ENCODE results near the gene ALDOA.

ALDOA gene

DNA sequence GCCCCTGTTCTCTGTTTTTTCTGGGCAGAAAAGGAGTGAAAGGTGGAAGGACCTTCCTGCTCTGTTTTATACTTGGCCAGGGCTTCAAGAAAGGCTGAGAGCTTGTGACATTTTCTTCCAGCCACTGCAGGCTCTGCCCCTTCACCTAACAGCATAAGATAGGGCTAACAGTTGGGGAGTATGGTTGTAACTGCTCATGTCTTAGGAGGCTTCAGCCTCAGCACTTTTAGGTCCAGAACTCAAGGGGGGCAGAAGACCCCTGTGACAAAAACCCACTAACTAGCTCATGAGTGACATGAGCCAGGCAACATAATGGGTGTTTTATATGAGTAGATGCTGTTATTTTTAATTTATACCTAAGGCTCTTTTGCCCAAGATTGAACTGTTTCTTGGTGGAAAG is 4.9 kb downstream of the ALDOA start:
- no peak for DNase-seq

DNA sequence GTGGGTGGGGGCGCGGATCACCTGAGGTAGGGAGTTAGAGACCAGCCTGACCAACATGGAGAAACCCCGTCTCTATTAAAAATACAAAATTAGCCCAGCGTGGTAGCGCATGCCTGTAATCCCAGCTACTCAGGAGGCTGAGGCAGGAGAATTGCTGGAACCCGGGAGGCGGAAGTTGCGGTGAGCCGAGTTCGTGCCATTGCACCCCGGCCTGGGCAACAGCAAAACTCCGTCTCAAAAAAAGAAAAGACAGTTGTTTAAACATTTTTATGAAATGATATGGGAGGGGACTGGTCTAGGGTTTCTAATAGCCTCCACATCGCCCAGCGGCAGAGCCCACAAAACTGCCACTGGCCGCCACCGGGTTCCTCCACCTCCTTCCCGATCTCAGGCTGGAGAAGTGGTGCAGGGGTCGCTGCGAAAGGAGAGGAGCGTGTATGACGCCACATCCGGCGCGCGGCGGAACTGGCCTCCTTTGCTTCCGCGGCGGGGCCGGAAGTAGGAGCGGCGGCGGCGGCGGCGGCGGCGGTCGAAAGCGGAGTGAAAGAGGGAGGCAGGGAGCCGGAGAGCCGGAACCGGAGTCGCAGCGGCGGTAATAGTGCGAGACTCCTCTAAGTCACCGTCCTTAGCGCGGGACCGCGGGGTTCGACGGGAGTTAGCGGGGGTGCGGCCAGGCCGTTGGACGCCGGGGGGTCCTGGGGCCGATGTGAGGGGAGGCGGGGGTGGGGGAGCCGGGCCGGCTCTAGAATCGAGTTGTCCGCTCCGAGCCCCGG is 10.1 kb downstream of the ALDOA start, which contains the start of gene PPP4C:
Gene PPP4C (plus strand): TSS at position 492 of the 773 bp plus-strand sequence. CDS start 384 bp downstream, outside the sequence.
- peak; percentile 93 to 94 for DNase-seq

DNA sequence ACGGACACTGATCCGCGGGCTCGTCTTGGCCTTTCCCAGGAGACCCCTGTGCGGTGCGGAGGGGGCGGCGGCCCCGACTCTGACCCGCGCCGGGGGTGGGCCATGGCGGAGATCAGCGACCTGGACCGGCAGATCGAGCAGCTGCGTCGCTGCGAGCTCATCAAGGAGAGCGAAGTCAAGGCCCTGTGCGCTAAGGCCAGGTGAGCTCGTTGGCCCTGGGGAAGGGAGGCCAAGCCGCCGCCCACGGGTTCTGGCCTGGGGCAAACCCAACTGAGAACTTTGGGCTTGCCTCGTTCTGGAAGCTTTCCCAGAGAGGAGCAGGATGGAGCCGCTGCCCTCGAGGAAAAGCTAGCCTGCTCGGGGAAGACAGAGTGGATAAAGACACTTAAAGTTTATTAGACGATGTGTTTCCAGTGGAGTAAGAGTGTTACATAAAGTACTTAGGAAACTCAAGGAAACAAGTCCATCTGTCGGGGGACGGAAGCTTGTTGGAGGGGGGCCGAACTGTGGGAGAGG is 10.8 kb downstream of the ALDOA start:
- no peak for DNase-seq

DNA sequence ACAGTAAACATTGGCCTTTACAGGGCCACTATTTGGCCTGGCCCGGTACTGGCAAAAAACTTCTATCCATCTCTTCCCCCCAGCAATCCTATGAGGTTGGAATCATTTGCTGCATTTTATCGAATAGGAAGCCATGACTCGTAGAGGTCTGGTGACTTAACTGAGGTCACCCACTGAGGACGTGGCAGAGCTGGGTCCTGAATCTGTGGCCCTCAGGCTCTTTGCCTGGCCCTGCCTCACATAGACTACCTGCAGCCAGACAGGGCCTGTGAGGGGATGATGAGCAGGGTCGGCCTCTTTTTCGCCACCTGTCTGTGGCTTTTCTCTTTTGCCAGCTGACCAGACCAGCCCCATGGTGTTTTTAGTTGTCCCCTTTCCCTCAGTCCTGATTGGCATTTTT is 12.1 kb downstream of the ALDOA start:
- no peak for DNase-seq

DNA sequence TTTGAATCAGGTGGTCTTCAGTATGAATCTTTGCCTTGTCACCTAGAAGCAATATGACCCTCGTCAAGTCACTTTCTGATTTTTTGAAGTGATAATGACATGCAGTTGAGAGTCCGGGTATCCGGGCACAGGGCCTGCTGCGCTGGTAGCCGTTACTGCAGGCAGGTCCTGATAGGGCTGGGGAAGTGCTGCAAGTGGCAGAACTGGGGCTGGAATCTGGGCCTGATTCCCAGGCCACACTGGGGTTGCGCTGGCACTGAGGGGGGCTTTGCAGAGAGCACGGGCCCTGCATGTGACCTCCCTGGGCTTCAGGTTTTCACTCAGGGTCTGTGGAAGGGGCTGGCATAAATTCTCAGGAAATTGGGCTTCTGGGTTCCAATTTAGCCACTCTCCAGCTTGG is 13.2 kb downstream of the ALDOA start:
- DNase-seq = no peak

DNA sequence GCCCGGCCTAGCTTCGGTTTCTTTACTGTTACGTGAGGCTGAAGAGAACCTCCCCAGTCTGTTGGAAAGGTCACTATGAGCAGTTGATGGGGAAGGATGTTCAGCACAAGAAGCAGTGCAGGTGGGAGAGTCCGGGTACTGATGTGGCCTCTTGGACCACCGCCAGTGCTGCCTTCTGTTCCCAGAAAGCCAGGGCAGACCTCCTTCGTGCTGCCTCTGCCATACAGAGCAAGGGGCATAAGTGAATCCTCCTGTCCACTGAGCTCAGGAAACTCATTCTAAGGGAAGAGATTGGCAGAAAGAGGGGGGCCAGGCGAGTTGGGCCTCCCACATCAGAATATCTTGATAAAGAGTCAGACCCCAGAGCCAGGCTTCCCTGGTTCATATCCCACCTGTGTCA is 13.9 kb downstream of the ALDOA start:
- no peak for DNase-seq

DNA sequence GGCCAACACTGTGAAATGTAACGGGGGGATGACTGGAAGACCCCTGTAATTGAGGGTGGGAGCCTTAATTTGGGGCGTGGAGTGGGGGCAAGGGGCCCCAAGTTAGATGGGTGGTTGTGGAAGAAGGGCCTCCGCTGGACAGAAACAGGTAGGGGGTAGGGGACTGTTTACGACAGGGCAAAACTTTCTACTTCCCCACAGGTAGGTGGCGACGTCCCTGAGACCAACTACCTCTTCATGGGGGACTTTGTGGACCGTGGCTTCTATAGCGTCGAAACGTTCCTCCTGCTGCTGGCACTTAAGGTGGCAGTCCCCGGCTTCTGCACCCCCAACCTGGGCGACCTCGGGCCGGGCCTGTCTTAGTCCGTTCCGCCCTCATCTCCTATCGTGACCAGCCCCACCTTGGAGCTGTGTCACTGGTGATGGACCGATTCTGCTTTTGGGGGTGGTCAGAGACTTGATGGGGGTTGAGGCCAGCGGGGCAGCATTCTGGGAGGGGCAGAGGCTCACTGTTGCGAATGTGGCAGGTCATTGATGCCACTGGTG is 17.1 kb downstream of the ALDOA start:
- DNase-seq = no peak

DNA sequence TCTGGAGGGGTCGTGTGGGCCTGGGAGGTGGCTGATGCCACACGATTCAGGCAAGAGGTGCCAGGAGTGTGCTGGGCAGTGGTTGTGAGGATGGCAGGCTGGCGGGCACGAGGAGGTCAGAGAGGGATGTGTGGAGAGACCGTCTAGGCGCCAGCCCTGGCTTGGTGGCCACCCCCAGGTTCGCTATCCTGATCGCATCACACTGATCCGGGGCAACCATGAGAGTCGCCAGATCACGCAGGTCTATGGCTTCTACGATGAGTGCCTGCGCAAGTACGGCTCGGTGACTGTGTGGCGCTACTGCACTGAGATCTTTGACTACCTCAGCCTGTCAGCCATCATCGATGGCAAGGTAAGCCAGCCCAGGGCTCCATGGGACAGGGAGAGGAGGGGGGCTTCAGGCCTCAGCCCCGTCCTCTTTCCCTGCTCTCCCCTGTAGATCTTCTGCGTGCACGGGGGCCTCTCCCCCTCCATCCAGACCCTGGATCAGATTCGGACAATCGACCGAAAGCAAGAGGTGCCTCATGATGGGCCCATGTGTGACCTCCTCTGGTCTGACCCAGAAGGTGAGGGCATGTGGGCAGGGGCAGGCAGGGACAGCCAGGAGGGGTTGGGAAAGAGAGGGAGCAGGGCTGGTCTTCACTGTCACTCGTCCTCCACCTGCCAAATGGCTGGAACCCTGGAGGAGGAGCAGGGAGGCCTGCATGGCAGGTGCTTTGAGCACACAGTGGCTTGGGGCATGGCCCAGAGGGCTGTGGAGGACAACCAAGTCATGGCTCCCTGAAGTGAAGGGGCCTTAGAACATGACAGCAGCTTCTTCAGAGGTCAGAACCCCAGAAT is 17.9 kb downstream of the ALDOA start:
- no peak for DNase-seq

DNA sequence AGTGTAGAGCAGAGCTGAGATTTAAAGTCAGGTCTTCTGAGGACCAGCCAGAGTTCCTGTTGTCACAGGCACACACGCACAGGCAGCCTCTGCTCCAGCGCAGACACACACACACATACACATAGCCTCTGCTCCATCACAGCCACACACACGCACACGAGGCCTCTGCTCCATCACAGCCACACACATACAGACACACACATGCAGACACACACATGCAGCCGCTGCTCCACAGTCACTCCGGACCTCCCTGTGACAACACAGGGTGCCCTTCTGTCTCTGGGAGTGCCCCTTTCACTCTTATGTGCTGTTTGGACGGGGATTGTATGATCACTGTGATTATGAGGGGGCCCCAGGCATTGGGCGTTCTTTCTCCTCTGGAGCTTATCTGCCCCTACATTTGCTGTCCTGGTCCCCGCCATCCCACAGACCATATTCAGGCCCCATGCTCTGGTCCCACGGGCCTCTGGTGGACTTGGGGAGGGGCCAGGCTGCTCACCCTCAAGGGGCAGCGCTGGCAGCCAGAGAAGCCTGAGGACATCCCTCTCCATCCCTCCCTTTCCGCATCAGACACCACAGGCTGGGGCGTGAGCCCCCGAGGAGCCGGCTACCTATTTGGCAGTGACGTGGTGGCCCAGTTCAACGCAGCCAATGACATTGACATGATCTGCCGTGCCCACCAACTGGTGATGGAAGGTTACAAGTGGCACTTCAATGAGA is 18.7 kb downstream of the ALDOA start:
- DNase-seq = no peak

DNA sequence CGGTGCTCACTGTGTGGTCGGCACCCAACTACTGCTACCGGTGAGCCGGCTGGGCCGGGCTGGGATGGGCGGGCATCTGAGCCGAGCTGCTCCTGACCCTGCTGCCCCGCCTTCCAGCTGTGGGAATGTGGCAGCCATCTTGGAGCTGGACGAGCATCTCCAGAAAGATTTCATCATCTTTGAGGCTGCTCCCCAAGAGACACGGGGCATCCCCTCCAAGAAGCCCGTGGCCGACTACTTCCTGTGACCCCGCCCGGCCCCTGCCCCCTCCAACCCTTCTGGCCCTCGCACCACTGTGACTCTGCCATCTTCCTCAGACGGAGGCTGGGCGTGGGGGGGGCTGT is 19.2 kb downstream of the ALDOA start:
- no peak for DNase-seq

DNA sequence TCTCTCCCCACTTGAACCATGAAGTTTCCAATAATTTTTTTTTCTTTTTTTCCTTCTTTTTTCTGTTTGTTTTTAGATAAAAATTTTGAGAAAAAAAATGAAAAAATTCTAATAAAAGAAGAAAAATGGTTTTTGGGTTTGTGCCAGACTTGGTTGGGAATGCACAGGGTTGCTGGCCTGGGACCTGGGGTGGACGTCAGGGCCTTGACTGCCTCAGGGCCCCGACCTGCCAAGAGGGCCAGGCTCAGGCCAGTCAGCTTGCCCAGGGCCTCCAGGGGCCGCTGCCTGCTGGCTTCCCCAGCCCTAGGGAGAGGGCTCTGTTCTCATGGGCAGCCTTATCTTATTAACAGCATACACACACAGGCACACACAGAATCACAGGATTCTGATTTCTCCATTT is 19.7 kb downstream of the ALDOA start:
- no peak for DNase-seq

DNA sequence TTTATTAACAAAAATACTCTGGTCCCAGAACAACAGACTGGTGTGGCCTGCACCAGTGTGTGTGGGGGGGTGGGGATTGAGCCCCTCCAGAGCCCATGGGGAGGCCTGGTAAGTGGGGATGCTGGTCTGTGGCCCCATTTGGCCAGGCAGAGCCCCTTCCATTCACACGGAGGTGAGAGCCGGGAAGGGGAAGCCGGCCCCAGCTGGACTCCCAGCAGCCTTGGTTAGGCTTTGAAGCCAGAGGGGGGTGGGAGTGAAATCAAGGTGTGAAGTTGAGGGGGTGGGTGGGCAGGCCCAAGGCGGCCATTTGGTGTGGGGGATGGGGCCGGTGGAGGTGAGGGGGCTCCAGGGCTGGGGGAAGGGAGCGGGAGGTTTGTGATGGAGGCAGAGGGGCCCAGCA is 20.3 kb downstream of the ALDOA start:
- no peak for DNase-seq

DNA sequence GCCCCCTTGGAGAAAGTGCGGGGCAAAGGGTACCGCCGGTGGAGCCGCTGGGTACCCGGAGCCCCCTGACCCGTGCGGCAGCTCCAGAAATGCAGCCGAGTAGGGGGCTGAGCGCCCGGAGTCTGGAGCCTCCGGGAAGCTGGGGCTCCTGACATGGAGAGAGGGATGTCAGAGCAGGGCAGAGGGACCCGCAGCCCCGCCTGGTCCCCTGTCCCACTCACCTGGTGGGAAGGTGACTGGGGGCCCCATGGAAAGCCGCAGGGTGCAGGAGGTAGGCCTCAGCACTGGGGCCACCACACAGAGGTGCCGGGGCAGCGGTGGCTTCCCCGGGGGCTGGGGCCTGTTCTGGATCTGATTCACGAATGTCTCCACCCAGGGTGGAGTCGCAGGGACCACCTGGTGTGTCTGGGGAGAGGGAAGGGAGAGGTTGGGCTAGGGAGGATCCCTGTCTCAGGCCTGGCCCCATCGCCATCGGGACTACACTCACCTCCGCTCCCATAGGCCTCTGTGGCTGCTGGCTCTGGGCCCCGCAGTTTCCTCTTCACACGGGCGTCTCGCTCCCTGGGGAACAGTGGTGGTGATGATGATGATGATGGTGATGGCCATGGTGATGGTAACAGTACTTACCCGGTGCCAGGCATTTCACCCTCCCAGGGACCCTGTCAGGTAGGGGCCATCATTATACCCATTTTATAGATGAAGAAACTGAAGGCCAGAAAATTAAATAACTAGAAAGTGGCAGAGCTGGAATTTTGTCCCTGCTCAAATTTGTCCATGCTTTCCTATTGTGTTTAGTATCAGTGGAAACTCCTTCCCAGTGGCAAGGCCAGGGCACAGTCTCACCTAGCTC is 21.0 kb downstream of the ALDOA start:
- no peak for DNase-seq

DNA sequence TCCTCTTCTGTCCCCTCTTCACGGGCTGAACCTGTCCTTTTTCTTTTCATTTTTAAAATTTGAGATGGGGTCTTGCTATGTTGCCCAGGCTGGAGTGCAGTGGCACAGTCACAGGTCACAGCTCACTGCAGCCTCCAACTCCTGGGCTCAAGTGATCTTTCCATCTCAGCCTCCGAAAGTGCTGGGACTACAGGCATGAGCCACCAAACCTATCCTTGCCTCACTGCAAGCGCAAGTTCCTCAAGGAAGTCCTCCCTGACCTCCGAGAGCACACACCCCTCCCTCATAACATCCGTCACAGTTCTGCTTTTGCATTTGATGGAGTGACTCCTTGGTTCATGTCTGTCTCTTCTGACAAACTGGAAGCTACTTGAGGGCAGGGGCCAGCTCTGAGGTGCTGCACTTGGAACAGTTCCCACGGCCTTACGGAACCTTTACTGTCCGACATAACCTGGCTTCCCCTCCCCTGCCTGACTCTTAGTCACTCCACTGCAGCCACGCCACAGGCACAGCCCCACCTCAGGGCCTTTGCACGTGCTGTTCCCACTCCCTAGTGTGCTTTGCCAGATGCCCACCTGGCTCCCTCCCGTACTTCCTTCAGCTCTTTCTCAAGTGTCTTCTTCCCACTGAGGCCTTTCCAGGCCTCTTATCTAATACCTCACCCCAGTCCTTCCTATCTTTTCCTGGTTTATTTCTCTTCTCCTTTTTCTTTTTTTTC is 21.8 kb downstream of the ALDOA start:
- no peak for DNase-seq

DNA sequence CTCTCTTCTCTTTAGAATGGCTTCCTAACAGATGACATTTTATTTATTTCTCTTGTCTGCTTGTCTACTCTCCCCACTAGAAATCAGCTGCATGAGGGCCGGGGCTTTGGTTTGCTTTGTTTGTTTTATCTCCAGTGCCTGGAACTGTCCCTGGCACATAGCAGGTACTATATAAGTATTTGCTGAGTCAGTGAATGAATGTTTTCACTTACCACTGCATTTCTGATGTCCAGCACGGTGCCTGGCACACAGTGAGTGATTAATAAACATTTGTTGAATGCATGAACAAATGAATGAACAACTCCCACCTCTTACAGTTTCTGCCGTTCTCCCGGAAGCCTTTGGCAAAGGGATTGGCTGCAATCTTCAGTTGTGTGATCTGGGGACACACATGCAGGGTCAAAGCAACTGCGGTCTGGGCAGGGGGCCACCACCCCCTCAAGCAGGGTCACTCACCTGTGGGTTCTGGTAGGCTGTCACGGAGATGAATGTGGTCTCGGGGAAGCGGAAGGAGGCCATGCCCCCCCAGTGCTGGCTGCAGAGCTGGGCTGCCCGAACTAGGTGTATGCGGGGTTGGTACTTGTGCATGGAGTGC is 22.8 kb downstream of the ALDOA start:
- no peak for DNase-seq

DNA sequence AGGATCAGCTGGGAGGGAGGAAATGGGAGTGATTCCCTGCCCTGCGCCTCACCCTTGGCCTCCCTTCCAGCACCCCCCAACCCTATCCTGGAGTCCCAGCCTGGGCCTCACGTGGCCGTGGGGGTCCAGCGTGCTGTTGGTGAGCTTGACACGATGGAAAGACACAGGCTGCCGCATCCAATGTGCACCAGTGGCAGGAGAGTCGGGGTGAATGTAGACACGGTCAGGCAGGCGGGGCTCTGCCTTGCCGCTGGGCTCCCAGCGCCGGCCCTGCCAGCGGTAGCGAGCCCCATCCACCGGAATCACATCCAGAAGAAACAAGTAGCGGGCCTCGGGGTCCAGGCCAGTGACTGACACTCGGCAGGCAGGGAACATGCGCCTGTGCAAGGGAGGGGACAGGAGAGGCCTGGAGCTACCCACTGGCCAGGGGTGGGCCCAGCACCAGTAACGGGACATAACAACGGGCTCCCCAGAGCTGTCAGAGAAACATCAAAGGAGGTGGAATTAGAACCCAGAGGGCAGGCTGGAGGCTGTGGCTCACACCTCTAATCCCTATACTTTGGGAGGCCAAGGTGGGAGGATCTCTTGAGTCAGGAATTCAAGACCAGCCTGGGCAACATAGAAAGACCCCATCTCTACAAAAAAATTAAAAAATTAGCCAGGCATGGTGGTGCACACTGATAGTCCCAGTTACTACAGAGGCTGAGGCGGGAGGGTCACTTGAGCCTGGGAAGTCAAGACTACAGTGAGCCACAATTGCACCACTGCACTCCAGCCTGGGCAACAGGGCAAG is 23.5 kb downstream of the ALDOA start:
- no peak for DNase-seq

DNA sequence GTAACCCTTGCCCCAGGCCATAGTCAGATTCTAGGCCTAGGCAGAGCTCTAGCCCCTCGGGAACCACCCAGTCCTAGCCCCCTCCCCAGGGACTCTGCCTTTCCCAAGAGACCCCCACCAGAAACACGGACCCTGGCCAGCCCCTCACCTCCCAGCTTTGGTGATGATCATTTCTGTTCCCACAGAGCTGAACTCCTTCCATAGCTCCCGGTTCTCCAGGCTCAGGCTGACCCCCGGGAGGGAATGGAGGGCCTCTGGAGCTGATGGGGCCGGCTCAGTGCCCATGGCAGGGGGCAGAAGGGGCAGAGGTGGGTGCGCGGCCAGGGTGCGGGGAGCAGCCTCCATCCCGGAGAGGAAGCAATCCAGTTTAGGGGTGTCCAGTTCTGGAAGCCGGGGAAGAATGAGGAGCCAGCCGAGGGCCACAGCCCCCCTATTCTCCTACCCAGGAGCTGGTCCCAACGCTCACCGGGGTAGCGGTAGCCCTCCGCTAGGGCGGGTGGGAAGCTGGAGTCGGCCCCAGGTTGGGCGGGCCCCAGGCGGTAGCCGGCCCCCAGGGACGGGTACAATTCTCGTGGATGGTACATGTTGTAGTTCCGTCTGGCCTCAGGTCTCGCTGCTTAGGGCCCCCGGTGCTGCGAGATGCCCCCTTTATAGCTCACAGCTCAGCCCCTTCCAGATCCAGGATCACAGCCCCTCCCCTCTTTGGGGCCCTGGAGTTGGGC is 25.2 kb downstream of the ALDOA start:
- DNase-seq = no peak

DNA sequence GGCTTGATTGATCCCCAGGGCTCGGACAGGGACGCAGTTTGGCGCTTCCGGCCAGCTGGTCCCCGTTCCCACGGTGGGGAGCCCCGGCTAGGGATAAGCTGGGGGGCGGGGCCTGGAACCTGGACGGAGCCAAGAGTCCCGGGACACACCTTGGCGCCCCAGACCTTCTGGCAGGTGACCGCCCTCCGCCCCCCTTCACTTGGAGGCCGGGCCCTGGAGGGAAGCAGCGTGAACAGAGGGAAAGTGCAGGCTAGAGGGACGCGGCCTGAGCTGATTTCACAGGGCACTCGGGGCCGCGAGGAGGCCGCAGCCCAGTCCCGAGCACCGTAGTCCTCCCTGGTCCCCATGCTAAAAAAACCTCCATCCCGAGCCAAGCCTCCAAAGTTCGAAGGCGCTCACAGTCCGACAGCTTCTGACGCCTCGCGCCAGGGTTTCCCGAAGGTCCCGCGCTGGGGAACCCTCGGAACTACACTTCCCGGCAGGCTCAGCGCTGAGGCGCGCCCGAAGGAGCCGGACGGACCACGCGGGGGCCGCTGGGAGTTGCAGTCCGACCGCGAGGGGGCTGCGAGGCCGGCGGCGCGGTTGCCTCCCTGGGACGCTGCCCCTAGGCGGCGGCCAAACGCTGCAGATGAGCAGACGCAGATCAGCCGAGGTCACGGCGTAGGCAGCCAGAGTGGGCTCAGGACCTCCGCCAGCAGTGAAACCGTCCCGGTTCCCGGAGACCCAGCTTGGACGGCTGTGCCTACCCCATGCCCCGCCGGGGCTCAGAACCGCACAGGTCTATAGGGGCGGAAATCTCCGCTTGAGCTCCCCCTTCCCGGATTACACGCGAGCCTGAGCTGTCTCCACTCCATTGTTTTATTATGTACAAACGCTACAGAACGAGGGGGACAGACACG is 26.2 kb downstream of the ALDOA start, which contains the start of gene TBX6:
Gene TBX6 (minus strand): TSS at position 451 of the 899 bp plus-strand sequence. CDS start 731 bp downstream, outside the sequence.
- peak; percentile 96 to 97 for DNase-seq

Measured in activated T-cell treated with anti-CD3 and anti-CD28 coated beads, Interleukin-2, amount 50 U/mL, for 48 hours (primary cell).